ENCODE results near the gene SERPINF2. TPM values are rescaled to one million over a fixed set of nuclear protein-coding genes. Genes with fewer than 3 reads are reported as not detected.

SERPINF2 gene
- total and polyA plus RNA-seq, 4 donors = 13.7 to 78.9 (median 58.0) TPM

- Histone ChIP-seq H3K27ac (ENCODE audit: low read depth in 1 of 2, low read length in 1 of 2) (no peak overlapping the region), H3K9me3 (ENCODE audit: control insufficient read depth in 4 of 4, insufficient read depth in 3 of 4, low read length in 3 of 4) (no peaks in the 10 kb centered on the region), H3K27me3 (ENCODE audit: control insufficient read depth in 3 of 3, insufficient read depth in 3 of 3, low read length in 2 of 3) (no peaks in the 10 kb centered on the region), H3K9ac (ENCODE audit: insufficient read depth in 1 of 2, low read length in 2 of 2) (no peak overlapping the region), H3K36me3 (ENCODE audit: control insufficient read depth in 4 of 4, insufficient read depth in 4 of 4, low read length in 4 of 4) (no peaks in the 10 kb centered on the region), H3K4me1 (ENCODE audit: control insufficient read depth in 5 of 5, insufficient read depth in 5 of 5, low read length in 5 of 5) (peaks cover 0 to 9% (median 0%) of the 10 kb centered on the region in 5 donors), H3K4me3 (no peak overlapping the region)
- DNase-seq (no peak), ATAC-seq (ENCODE audit: insufficient read depth, low FRiP score) (no peak)
- WGBS, 2 donors = 78 to 92% methylated on average over 13 to 20 of the region's 20 CpGs
- no peak for TF ChIP-seq CTCF (IDR thresholded peaks at IDR 0.05; ENCODE audit: control extremely low read depth, extremely low read depth)
These were observed 12.7 kb downstream of the SERPINF2 start for GRCh38 chr17:1755252-1755826.

- DNase-seq = no peak
- H3K9me3 ChIP-seq (ENCODE audit: control insufficient read depth in 4 of 4, insufficient read depth in 3 of 4, low read length in 3 of 4) = no peaks in the 10 kb centered on the region
- ATAC-seq (ENCODE audit: insufficient read depth, low FRiP score) = no peak
- H3K27me3 ChIP-seq (ENCODE audit: control insufficient read depth in 3 of 3, insufficient read depth in 3 of 3, low read length in 2 of 3) = no peaks in the 10 kb centered on the region
- no peaks in the 10 kb centered on the region for H3K36me3 ChIP-seq (ENCODE audit: control insufficient read depth in 4 of 4, insufficient read depth in 4 of 4, low read length in 4 of 4)
- H3K4me1 ChIP-seq (ENCODE audit: control insufficient read depth in 5 of 5, insufficient read depth in 5 of 5, low read length in 5 of 5) = peaks cover 0 to 9% (median 0%) of the 10 kb centered on the region in 5 donors
- H3K9ac ChIP-seq (ENCODE audit: insufficient read depth in 1 of 2, low read length in 2 of 2) = no peak overlapping the region
- 72 to 75% methylated on average over 17 of the region's 17 CpGs for WGBS, 2 donors
- TF ChIP-seq CTCF (IDR thresholded peaks at IDR 0.05; ENCODE audit: control extremely low read depth, extremely low read depth) = no peak
- no peak overlapping the region for H3K4me3 ChIP-seq
- H3K27ac ChIP-seq (ENCODE audit: low read depth in 1 of 2, low read length in 1 of 2) = no peak overlapping the region
These were observed 13.2 kb downstream of the SERPINF2 start for GRCh38 chr17:1755827-1756262.

GRCh38 chr17:1758807-1759206, 16.1 kb downstream of the SERPINF2 start:
- Histone ChIP-seq H3K4me1 (ENCODE audit: control insufficient read depth in 5 of 5, insufficient read depth in 5 of 5, low read length in 5 of 5) (peaks cover 0 to 21% (median 7%) of the 10 kb centered on the region in 5 donors), H3K27ac (ENCODE audit: low read depth in 1 of 2, low read length in 1 of 2) (peak overlapping the region in 1 of 2 donors; percentile 44), H3K9ac (ENCODE audit: insufficient read depth in 1 of 2, low read length in 2 of 2) (no peak overlapping the region), H3K9me3 (ENCODE audit: control insufficient read depth in 4 of 4, insufficient read depth in 3 of 4, low read length in 3 of 4) (no peaks in the 10 kb centered on the region), H3K36me3 (ENCODE audit: control insufficient read depth in 4 of 4, insufficient read depth in 4 of 4, low read length in 4 of 4) (no peaks in the 10 kb centered on the region), H3K4me3 (no peak overlapping the region), H3K27me3 (ENCODE audit: control insufficient read depth in 3 of 3, insufficient read depth in 3 of 3, low read length in 2 of 3) (no peaks in the 10 kb centered on the region)
- DNase-seq (no peak), ATAC-seq (ENCODE audit: insufficient read depth, low FRiP score) (no peak)
- TF ChIP-seq CTCF (IDR thresholded peaks at IDR 0.05; ENCODE audit: control extremely low read depth, extremely low read depth) = no peak
- 46 to 65% methylated on average over 15 of the region's 15 CpGs for WGBS, 2 donors

- H3K27ac ChIP-seq (ENCODE audit: low read depth in 1 of 2, low read length in 1 of 2) = no peak overlapping the region
These were observed 16.9 kb downstream of the SERPINF2 start for GRCh38 chr17:1759529-1759928.

More at GRCh38 chr17:1759529-1759928, 16.9 kb downstream of the SERPINF2 start:
- no peaks in the 10 kb centered on the region for H3K36me3 ChIP-seq (ENCODE audit: control insufficient read depth in 4 of 4, insufficient read depth in 4 of 4, low read length in 4 of 4)
- H3K4me3 ChIP-seq = no peak overlapping the region
- no peaks in the 10 kb centered on the region for H3K9me3 ChIP-seq (ENCODE audit: control insufficient read depth in 4 of 4, insufficient read depth in 3 of 4, low read length in 3 of 4)
- 76 to 91% methylated on average over 5 of the region's 5 CpGs for WGBS, 2 donors
- DNase-seq = no peak
- peaks cover 0 to 28% (median 9%) of the 10 kb centered on the region in 5 donors for H3K4me1 ChIP-seq (ENCODE audit: control insufficient read depth in 5 of 5, insufficient read depth in 5 of 5, low read length in 5 of 5)
- H3K9ac ChIP-seq (ENCODE audit: insufficient read depth in 1 of 2, low read length in 2 of 2) = no peak overlapping the region
- H3K27me3 ChIP-seq (ENCODE audit: control insufficient read depth in 3 of 3, insufficient read depth in 3 of 3, low read length in 2 of 3) = no peaks in the 10 kb centered on the region
- ATAC-seq (ENCODE audit: insufficient read depth, low FRiP score) = no peak
- TF ChIP-seq CTCF (IDR thresholded peaks at IDR 0.05; ENCODE audit: control extremely low read depth, extremely low read depth) = no peak
